Measurements from ENCODE around the gene PHLPP1. TPM values are rescaled to one million over a fixed set of nuclear protein-coding genes. Genes with fewer than 3 reads are reported as not detected.
A peak's percentile ranks its signal among the peaks of the same experiment; 100 is the strongest.

Gene PHLPP1
- total RNA-seq, 1 donor from 2014 or later, result 29.6 TPM

GRCh38 chr18:62957885-62958472 lies 242.6 kb downstream of the PHLPP1 start:
- Mint-ChIP-seq H3K4me3 (no peak overlapping the region), H3K36me3 (ENCODE audit: low read depth) (peaks cover 5% of the 10 kb centered on the region), H3K27me3 (ENCODE audit: low read depth) (no peaks in the 10 kb centered on the region), H3K9me3 (no peaks in the 10 kb centered on the region), H3K4me1 (peaks cover 16% of the 10 kb centered on the region), H3K27ac (ENCODE audit: unreplicated experiment) (no peak overlapping the region)
- DNase-seq (ENCODE audit: low read depth, low spot score), result peak; percentile 37
- TF ChIP-seq, protein P1, sequence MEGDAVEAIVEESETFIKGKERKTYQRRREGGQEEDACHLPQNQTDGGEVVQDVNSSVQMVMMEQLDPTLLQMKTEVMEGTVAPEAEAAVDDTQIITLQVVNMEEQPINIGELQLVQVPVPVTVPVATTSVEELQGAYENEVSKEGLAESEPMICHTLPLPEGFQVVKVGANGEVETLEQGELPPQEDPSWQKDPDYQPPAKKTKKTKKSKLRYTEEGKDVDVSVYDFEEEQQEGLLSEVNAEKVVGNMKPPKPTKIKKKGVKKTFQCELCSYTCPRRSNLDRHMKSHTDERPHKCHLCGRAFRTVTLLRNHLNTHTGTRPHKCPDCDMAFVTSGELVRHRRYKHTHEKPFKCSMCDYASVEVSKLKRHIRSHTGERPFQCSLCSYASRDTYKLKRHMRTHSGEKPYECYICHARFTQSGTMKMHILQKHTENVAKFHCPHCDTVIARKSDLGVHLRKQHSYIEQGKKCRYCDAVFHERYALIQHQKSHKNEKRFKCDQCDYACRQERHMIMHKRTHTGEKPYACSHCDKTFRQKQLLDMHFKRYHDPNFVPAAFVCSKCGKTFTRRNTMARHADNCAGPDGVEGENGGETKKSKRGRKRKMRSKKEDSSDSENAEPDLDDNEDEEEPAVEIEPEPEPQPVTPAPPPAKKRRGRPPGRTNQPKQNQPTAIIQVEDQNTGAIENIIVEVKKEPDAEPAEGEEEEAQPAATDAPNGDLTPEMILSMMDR (conservative IDR thresholded peaks at IDR 0.05), result peak; percentile 55

DNA sequence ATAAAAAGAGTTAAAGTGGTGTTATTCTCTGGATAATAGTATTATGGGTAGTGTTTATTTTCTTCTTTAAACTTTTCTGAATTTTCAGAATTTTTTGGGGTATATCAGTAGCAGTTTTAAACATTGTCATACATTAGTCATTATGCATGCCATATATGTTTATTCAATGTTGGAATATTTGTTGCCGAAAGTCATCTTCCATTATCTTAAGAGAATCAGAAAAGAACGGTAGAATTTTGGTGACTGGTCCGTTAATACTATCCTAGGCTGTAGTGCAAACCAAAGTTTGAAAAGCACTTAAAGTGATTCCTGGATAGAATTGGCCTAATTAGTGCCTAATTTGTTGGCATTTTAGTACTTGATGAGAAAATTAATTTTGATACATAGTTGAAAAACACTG lies 244.1 kb downstream of the PHLPP1 start:
- H3K9me3 Mint-ChIP-seq, result no peaks in the 10 kb centered on the region
- DNase-seq (ENCODE audit: low read depth, low spot score), result no peak
- peaks cover 24% of the 10 kb centered on the region for H3K4me1 Mint-ChIP-seq
- TF ChIP-seq, protein P1 (conservative IDR thresholded peaks at IDR 0.05), result no peak
- no peak overlapping the region for H3K4me3 Mint-ChIP-seq
- H3K36me3 Mint-ChIP-seq (ENCODE audit: low read depth), result peaks cover 16% of the 10 kb centered on the region
- no peaks in the 10 kb centered on the region for H3K27me3 Mint-ChIP-seq (ENCODE audit: low read depth)
- no peak overlapping the region for H3K27ac Mint-ChIP-seq (ENCODE audit: unreplicated experiment)

DNA sequence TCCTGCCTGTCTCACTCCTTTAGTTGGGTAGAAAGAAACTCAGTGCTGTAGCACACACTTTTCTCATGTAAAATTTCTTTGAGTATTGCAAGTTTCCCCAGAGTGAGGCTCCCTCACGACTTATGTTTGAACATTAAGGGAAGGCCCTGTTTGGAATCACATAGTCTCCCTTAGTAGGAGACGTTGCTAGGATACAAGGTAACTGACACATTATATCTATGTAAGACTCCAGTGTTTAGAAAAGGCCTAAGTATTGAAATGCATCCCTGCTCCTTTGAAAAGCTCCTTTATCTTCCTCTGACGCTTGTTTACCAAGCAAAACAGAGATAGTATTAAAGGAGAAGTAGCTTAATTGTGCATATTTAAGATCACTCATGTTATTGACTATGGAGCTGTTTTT lies 248.2 kb downstream of the PHLPP1 start:
- H3K9me3 Mint-ChIP-seq, result no peaks in the 10 kb centered on the region
- H3K27me3 Mint-ChIP-seq (ENCODE audit: low read depth), result no peaks in the 10 kb centered on the region
- peaks cover 37% of the 10 kb centered on the region for H3K4me1 Mint-ChIP-seq
- TF ChIP-seq, protein P1 (conservative IDR thresholded peaks at IDR 0.05), result no peak
- peaks cover 17% of the 10 kb centered on the region for H3K36me3 Mint-ChIP-seq (ENCODE audit: low read depth)
- peak overlapping the region; percentile 18 for H3K4me3 Mint-ChIP-seq
- DNase-seq (ENCODE audit: low read depth, low spot score), result no peak
- peak overlapping the region; percentile 79 for H3K27ac Mint-ChIP-seq (ENCODE audit: unreplicated experiment)

DNA sequence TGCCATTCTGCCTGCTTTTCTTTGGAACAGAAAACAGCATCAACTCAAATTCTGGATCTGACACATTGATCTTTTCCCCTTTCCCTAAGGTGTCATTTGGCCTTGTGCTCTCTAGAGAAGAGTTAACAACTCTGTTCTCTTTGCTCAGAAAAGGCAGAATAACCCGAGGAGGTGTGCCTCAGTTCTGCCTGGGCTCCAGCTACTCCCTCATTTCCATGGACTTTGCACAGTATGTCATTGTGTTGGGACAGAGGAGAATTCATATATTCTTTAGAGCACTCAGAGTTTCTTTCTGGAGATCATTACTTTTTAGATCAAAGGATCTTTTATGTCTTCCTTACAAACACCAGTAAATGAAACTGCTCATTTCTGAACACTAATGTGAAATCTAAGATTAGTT lies 249.1 kb downstream of the PHLPP1 start:
- Mint-ChIP-seq H3K27ac (ENCODE audit: unreplicated experiment) (peak overlapping the region; percentile 89), H3K9me3 (no peaks in the 10 kb centered on the region), H3K27me3 (ENCODE audit: low read depth) (no peaks in the 10 kb centered on the region), H3K36me3 (ENCODE audit: low read depth) (peaks cover 17% of the 10 kb centered on the region), H3K4me3 (peak overlapping the region; percentile 4), H3K4me1 (peaks cover 37% of the 10 kb centered on the region)
- no peak for DNase-seq (ENCODE audit: low read depth, low spot score)
- TF ChIP-seq, protein P1 (conservative IDR thresholded peaks at IDR 0.05), result no peak

DNA sequence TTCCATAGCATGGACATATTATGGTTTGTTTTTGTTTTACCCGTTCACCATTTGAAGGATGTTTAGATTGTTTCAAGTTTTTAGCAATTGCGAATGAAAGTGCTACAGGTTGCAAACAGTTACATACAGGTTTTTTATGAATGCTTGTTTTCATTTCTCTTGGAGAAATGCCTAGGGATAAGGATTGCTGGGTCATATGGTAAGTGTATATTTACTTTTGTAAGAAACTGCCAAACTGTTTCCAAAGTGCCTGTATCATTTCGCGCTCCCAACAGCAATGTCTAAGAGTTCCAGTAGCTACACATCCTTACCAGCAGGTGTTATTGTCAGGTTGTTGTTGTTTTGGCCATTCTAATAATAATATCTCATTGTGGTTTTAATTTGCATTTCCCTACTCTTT lies 251.7 kb downstream of the PHLPP1 start:
- TF ChIP-seq, protein P1 (conservative IDR thresholded peaks at IDR 0.05), result no peak
- H3K36me3 Mint-ChIP-seq (ENCODE audit: low read depth), result peaks cover 26% of the 10 kb centered on the region

More for the DNA sequence above, 251.7 kb downstream of the PHLPP1 start:
- H3K27me3 Mint-ChIP-seq (ENCODE audit: low read depth), result no peaks in the 10 kb centered on the region
- no peaks in the 10 kb centered on the region for H3K9me3 Mint-ChIP-seq
- no peak overlapping the region for H3K27ac Mint-ChIP-seq (ENCODE audit: unreplicated experiment)
- no peak for DNase-seq (ENCODE audit: low read depth, low spot score)
- H3K4me3 Mint-ChIP-seq, result no peak overlapping the region
- peaks cover 32% of the 10 kb centered on the region for H3K4me1 Mint-ChIP-seq
